HG02981 (cell line): ENCODE data around the gene CNST.
"Not testable (repeated sequence)": the region's sequence is repeated elsewhere in the genome, so short reads cannot be mapped to it uniquely, and the experiment has no call there.

ENCODE experiments used
- ATAC-seq: cut with Tn5 transposase; IDR thresholded peaks from one replicate; pipeline ENCODE4 v1.9.1; 2021; ENCODE audit warnings: mild to moderate bottlenecking, moderate library complexity; ENCODE audit not compliant: unreplicated experiment

CNST gene

GRCh38 chr1:246667773-246668172 is 101.5 kb downstream of the CNST start:
- no peak for ATAC-seq

- ATAC-seq: no peak
These were observed 103.4 kb downstream of the CNST start for GRCh38 chr1:246669659-246670058.

GRCh38 chr1:246674049-246674448 is 107.8 kb downstream of the CNST start:
- no peak for ATAC-seq

GRCh38 chr1:246677842-246678241 is 111.6 kb downstream of the CNST start:
- ATAC-seq: no peak

GRCh38 chr1:246678816-246679793 is 112.8 kb downstream of the CNST start:
- ATAC-seq: no peak

- ATAC-seq: no peak
These were observed 113.5 kb downstream of the CNST start for GRCh38 chr1:246679794-246680177.

- no peak for ATAC-seq
These were observed 113.9 kb downstream of the CNST start for GRCh38 chr1:246680190-246680589.

GRCh38 chr1:246680696-246681130 is 114.5 kb downstream of the CNST start:
- no peak for ATAC-seq

- ATAC-seq: no peak
These were observed 115.9 kb downstream of the CNST start for GRCh38 chr1:246681900-246682895.

GRCh38 chr1:246683521-246683920 is 117.3 kb downstream of the CNST start:
- no peak for ATAC-seq

GRCh38 chr1:246687002-246687401 is 120.7 kb downstream of the CNST start:
- ATAC-seq: no peak

GRCh38 chr1:246689409-246690008 is 123.3 kb downstream of the CNST start:
- peak; percentile 97 for ATAC-seq

- no peak for ATAC-seq
These were observed 123.8 kb downstream of the CNST start for GRCh38 chr1:246690100-246690499.

- ATAC-seq: no peak
These were observed 125.6 kb downstream of the CNST start for GRCh38 chr1:246691622-246692495.

- ATAC-seq: not testable (repeated sequence)
These were observed 128.1 kb downstream of the CNST start for GRCh38 chr1:246694213-246694895.

GRCh38 chr1:246695136-246695535 is 128.9 kb downstream of the CNST start:
- ATAC-seq: no peak

- no peak for ATAC-seq
These were observed 129.4 kb downstream of the CNST start for GRCh38 chr1:246695666-246696065.

- ATAC-seq: no peak
These were observed 132.3 kb downstream of the CNST start for GRCh38 chr1:246698466-246699094.
